ENCODE results near the gene ERGIC2. TPM values are rescaled to one million over a fixed set of nuclear protein-coding genes. Genes with fewer than 3 reads are reported as not detected.

Gene ERGIC2
- total and polyA plus RNA-seq, 8 donors = 19.7 to 66.2 (median 39.6) TPM

DNA sequence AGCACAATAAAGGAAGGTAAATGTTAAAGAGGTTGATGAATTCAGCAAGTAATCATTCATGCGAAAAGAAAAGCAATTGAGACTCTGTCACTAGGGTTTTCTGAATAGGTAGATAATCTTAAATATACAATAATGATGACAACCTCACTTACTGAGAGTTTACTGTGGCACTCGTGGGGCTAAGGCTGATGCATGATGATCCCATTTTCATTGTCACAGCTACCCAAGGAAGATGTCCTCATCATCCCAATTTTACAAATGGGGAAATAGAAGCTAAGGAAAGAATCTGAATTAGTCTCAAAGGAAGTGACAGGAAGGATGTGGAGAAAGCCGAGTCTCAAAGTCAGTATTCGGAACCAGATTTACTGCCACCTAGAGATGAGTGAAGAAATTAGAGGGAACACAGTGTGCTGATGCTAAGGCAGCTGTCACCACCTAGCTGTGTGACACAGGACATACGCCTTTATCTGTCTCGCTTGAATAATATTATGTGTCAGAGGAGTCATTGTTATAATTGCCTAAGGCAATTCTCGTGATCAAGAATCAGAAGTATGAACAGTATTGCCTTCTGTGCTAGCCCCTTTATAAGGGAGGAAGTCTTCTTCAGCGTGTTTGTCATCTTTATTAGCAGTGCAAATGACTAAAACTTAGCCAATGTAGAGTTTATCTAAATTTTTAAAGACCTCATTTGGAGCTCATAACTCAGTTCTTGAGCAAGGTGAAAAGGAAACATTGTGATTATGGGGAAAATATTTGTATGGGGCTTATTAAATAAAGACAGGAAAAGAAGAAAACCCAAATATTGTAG is 63.2 kb downstream of the ERGIC2 start:
- no peak for DNase-seq
- WGBS, 2 donors = 50 to 56% methylated on average over 8 of the region's 8 CpGs
- H3K27me3 ChIP-seq = no peaks in the 10 kb centered on the region
- TF ChIP-seq, protein P1, sequence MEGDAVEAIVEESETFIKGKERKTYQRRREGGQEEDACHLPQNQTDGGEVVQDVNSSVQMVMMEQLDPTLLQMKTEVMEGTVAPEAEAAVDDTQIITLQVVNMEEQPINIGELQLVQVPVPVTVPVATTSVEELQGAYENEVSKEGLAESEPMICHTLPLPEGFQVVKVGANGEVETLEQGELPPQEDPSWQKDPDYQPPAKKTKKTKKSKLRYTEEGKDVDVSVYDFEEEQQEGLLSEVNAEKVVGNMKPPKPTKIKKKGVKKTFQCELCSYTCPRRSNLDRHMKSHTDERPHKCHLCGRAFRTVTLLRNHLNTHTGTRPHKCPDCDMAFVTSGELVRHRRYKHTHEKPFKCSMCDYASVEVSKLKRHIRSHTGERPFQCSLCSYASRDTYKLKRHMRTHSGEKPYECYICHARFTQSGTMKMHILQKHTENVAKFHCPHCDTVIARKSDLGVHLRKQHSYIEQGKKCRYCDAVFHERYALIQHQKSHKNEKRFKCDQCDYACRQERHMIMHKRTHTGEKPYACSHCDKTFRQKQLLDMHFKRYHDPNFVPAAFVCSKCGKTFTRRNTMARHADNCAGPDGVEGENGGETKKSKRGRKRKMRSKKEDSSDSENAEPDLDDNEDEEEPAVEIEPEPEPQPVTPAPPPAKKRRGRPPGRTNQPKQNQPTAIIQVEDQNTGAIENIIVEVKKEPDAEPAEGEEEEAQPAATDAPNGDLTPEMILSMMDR (IDR thresholded peaks at IDR 0.05) = peak in 2 of 4 donors; percentile 14 to 28
- intact Hi-C loops (cut with DNase I) = no loop called here
- H3K27ac ChIP-seq = no peak overlapping the region
- peak in 3 of 4 donors; percentile 85 to 90 (median 86) for ATAC-seq
- no peak overlapping the region for H3K4me3 ChIP-seq
- H3K9me3 ChIP-seq = no peaks in the 10 kb centered on the region
- H3K4me1 ChIP-seq = no peaks in the 10 kb centered on the region
- no peaks in the 10 kb centered on the region for H3K36me3 ChIP-seq
- FAIRE-seq = no peak

DNA sequence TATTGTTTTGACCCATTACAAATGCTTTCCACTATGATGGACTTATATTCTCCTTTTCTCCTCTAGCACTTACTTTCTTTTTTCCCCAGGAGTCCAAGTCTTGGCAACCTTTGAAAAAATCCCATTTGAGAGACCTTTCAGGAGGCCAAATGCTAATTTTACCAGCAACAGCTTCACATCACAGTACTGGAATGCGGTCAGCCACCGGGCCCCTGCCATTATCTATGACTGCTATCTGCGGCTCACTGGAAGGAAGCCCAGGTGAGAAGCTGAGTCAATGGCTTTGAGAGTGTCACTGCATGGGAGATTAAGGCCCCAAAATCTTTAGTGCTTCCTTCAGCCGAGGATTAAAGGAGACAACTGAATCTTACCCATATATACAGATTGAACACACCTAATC is 64.2 kb downstream of the ERGIC2 start:
- ATAC-seq (peak in 1 of 4 donors; percentile 44), FAIRE-seq (no peak), DNase-seq (peak in 1 of 6 donors; percentile 16)
- TF ChIP-seq, protein P1 (IDR thresholded peaks at IDR 0.05) = no peak
- H3K36me3 ChIP-seq = no peaks in the 10 kb centered on the region
- H3K27me3 ChIP-seq = no peaks in the 10 kb centered on the region
- H3K4me1 ChIP-seq = no peaks in the 10 kb centered on the region
- intact Hi-C loops (cut with DNase I) = no loop called here
- no peak overlapping the region for H3K27ac ChIP-seq
- H3K9me3 ChIP-seq = no peaks in the 10 kb centered on the region
- no peak overlapping the region for H3K4me3 ChIP-seq
- 27 to 41% methylated on average over 4 of the region's 4 CpGs for WGBS, 2 donors

DNA sequence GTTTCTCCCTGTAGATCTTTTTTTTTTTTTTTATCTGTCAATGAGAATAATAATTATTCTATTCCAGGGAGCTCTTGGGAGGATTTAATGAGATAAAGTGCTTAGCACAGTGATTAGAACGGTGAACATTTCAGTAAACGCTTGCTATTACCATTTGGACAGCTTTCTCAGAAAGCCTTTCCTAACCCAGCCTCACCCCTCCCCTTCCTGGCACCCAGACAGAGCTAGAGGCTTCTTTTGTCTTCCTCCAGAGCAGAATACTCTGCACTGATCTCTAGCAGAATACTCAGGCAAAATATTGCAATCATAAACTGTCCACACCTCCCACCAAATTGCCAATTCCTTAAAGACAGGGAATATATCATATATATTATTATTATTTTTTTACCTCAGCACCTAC is 66.6 kb downstream of the ERGIC2 start:
- H3K27me3 ChIP-seq = no peaks in the 10 kb centered on the region
- ATAC-seq (no peak), FAIRE-seq (no peak), DNase-seq (no peak)
- H3K36me3 ChIP-seq = no peaks in the 10 kb centered on the region
- intact Hi-C loops (cut with DNase I) = no loop called here
- TF ChIP-seq, protein P1 (IDR thresholded peaks at IDR 0.05) = no peak
- H3K4me1 ChIP-seq = no peaks in the 10 kb centered on the region
- 70 to 76% methylated on average over 2 of the region's 2 CpGs for WGBS, 2 donors
- no peaks in the 10 kb centered on the region for H3K9me3 ChIP-seq
- no peak overlapping the region for H3K27ac ChIP-seq
- no peak overlapping the region for H3K4me3 ChIP-seq

DNA sequence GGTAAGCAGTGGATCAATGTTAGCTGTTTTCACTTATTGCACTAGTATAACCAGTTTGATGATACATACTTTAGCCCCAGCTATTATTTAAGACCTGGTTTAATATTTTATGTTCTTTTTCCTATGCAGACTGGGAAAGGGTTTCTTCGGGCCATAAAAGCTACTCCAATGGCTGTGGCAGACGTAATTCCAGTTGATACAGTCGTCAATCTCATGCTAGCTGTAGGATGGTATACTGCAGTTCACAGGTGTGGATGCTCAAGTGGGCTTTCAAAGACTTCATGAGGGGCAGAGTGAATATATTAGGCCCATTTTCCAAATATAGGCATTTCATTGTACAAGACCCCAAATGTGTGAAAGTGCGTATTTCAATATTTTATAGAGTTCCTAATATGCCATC is 70.1 kb downstream of the ERGIC2 start:
- no peak for FAIRE-seq
- H3K4me1 ChIP-seq = no peaks in the 10 kb centered on the region
- H3K9me3 ChIP-seq = no peaks in the 10 kb centered on the region
- no peak overlapping the region for H3K27ac ChIP-seq
- no peaks in the 10 kb centered on the region for H3K27me3 ChIP-seq
- no peak overlapping the region for H3K4me3 ChIP-seq
- no peaks in the 10 kb centered on the region for H3K36me3 ChIP-seq
- intact Hi-C loops (cut with DNase I) = no loop called here
- no peak for DNase-seq
- WGBS, 2 donors = 86 to 93% methylated on average over 4 of the region's 4 CpGs
- no peak for ATAC-seq
- TF ChIP-seq, protein P1 (IDR thresholded peaks at IDR 0.05) = no peak

DNA sequence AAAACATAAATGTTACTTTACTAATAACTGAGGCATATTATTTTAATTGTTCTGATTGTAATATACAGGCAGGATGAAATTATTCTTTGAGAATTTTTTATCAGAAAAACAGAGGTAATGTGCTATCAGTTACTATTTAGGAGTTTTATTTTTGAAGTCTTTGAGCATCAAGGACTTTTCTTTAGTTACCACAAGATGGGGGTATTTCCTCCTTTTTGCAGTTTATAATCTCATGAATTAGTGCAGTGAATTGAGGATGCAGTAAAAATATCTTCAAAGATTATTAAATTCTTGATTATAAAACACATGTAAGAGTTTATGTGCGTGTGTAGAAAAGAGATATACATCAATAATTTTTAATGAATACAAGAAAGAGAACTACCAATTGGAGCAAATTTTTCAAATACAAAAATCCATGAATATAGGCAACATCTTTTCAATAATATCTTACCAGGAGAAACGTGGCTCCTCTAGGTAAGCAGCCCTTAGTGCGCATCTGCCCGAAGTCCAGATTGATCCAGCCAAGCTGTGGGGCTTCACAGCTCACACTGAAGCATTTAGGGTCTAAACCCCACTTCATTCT is 71.6 kb downstream of the ERGIC2 start:
- Histone ChIP-seq H3K36me3 (no peaks in the 10 kb centered on the region), H3K9me3 (no peaks in the 10 kb centered on the region), H3K27ac (no peak overlapping the region), H3K27me3 (no peaks in the 10 kb centered on the region), H3K4me3 (no peak overlapping the region), H3K4me1 (no peaks in the 10 kb centered on the region)
- ATAC-seq = no peak
- TF ChIP-seq, protein P1 (IDR thresholded peaks at IDR 0.05) = peak in 1 of 4 donors; percentile 17
- intact Hi-C loops (cut with DNase I) = no loop called here
- DNase-seq = no peak
- WGBS, 2 donors = 48 to 83% methylated on average over 4 of the region's 4 CpGs
- FAIRE-seq = peak; percentile 32

Measured in pancreas (tissue), 10 donors.